Measurements from ENCODE around the gene KLRB1.

- TF ChIP-seq CTCF (IDR thresholded peaks at IDR 0.05 in 2 of 3, conservative IDR thresholded peaks at IDR 0.05 in 1 of 3; ENCODE audit: borderline replicate concordance in 1 of 3, insufficient read depth in 1 of 3, low read depth in 2 of 3, low read length in 2 of 3) (no peak), SP1 (IDR thresholded peaks at IDR 0.05; ENCODE audit: low read depth) (no peak), EZH2 (IDR thresholded peaks at IDR 0.05) (no peak), POLR2AphosphoS5 (IDR thresholded peaks at IDR 0.05; ENCODE audit: low read depth, low read length) (no peak), MAX (IDR thresholded peaks at IDR 0.05) (no peak), POLR2A (IDR thresholded peaks at IDR 0.05; ENCODE audit: borderline replicate concordance, extremely low read depth, insufficient read depth, insufficient read length) (no peak)
Observed at GRCh38 chr12:9606247-9606646, 1.5 kb downstream of the KLRB1 start.

Data from HCT116 (cell line).